ENCODE results near the gene NEDD9.

DNA sequence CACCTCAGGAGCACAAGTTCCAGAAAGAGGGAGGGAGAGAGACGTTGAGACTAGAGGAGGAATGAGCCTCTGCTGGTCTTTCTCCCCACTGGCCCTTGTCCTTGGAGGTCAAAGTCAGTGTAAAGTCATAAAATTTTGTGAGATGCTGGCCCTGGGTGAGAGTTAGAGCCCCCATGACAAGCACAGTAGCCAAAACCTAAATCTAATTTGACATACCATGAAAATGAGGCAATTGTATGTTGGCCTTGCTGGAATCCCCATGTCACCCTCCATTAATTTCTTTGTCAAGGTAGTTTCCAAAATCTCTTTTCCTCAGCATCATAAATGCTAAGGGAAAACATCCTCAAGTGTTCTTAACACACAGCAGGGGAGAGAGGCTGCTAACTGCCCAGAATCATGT lies 17.6 kb upstream of the NEDD9 start:
- TF ChIP-seq CTCF (IDR thresholded peaks at IDR 0.05; ENCODE audit: low read depth, low read length) (no peak), EZH2phosphoT487 (IDR thresholded peaks at IDR 0.05; ENCODE audit: low read depth) (no peak)
